HK-2 (cell line): Measurements from ENCODE around the gene SCAMP2.
A peak's percentile ranks its signal among the peaks of the same experiment; 100 is the strongest.
"Not testable (repeated sequence)": the region's sequence is repeated elsewhere in the genome, so short reads cannot be mapped to it uniquely, and the experiment has no call there.

Source experiments
- DNase-seq: peaks from one replicate; pipeline ENCODE4 v3.0.0-alpha.2; 2018; ENCODE audit not compliant: unreplicated experiment

Gene SCAMP2

GRCh38 chr15:74890665-74890960, 17.4 kb upstream of the SCAMP2 start:
- DNase-seq, result no peak

- peak; percentile 79 for DNase-seq
Measured at GRCh38 chr15:74889883-74890664, 16.9 kb upstream of the SCAMP2 start, which contains the start of gene MPI. TSS of gene MPI (plus strand) at chr15:74890042. CDS start at chr15:74890074, 32 bp downstream.

GRCh38 chr15:74889390-74889882, 16.3 kb upstream of the SCAMP2 start:
- DNase-seq, result peak; percentile 56

- no peak for DNase-seq
Measured at GRCh38 chr15:74888716-74889115, 15.6 kb upstream of the SCAMP2 start.

GRCh38 chr15:74887537-74888193, 14.5 kb upstream of the SCAMP2 start:
- DNase-seq, result not testable (repeated sequence)

- DNase-seq, result no peak
Measured at GRCh38 chr15:74885461-74885860, 12.3 kb upstream of the SCAMP2 start.

- DNase-seq, result no peak
Measured at GRCh38 chr15:74884428-74885223, 11.5 kb upstream of the SCAMP2 start.

GRCh38 chr15:74882528-74882927, 9.4 kb upstream of the SCAMP2 start:
- no peak for DNase-seq

GRCh38 chr15:74878273-74878672, 5.1 kb upstream of the SCAMP2 start:
- DNase-seq, result no peak

GRCh38 chr15:74873756-74874424, 725 bp upstream of the SCAMP2 start:
- DNase-seq, result no peak

GRCh38 chr15:74872702-74873035, 496 bp downstream of the SCAMP2 start:
- DNase-seq, result no peak

- no peak for DNase-seq
Measured at GRCh38 chr15:74870436-74871215, 2.5 kb downstream of the SCAMP2 start.

- no peak for DNase-seq
Measured at GRCh38 chr15:74869726-74870407, 3.3 kb downstream of the SCAMP2 start.

GRCh38 chr15:74869372-74869725, 3.8 kb downstream of the SCAMP2 start:
- no peak for DNase-seq

GRCh38 chr15:74868059-74868458, 5.1 kb downstream of the SCAMP2 start:
- no peak for DNase-seq

GRCh38 chr15:74867466-74868038, 5.6 kb downstream of the SCAMP2 start:
- no peak for DNase-seq

- peak; percentile 33 for DNase-seq
Measured at GRCh38 chr15:74866090-74866489, 7.1 kb downstream of the SCAMP2 start.

- no peak for DNase-seq
Measured at GRCh38 chr15:74865316-74865715, 7.8 kb downstream of the SCAMP2 start.

GRCh38 chr15:74864296-74864695, 8.9 kb downstream of the SCAMP2 start:
- DNase-seq, result no peak
